OCI-M1 (cell line): ENCODE data around the gene RGMA.

Experiments used
- DNase-seq: peaks from one replicate; lab custom pipeline; 2025; lab: John Stamatoyannopoulos, UW

Gene RGMA

GRCh38 chr15:93091465-93091864, 2.5 kb upstream of the RGMA start:
- DNase-seq = no peak

GRCh38 chr15:93089727-93090305, 805 bp upstream of the RGMA start:
- no peak for DNase-seq

DNA sequence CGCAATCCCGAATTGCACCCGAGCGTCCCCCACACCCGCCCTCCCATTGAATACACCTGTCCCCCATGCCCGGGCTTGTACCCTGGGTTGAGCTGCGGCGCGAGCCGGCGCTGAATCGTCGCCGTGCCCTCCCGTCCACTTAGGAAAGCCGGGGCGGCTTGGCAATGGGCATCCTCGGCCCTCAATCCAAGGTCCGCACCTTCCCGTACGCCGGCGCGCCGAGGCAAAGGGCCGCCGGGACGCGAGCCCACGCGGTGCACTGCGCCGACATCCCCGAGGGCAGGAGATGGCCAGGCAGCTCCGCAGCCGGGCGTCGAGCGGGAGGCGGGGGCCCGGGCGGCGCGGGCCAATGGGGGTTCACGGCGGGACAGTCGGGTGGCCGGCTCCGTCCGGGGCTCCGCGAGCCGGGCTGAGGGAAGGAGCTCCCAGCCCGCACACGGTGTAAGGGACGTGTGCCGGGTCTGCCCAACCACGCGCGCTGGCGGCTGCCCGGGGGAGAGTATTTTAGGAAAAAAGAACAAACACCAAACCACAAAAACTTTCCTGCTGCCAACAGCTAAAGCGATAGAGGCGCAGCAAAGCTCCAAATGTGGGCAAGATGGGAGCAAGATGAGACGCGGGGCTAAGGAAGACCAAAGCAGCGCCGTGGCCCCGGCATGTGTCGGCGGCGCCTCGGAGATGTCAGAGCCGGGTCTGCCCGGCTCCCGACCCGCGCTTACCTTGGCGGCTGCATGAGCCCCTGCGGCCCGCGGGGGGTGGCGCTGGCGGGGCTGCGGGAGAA, 621 bp downstream of the RGMA start:
- no peak for DNase-seq

GRCh38 chr15:93087825-93088199, 1.2 kb downstream of the RGMA start:
- peak; percentile 64 for DNase-seq

DNA sequence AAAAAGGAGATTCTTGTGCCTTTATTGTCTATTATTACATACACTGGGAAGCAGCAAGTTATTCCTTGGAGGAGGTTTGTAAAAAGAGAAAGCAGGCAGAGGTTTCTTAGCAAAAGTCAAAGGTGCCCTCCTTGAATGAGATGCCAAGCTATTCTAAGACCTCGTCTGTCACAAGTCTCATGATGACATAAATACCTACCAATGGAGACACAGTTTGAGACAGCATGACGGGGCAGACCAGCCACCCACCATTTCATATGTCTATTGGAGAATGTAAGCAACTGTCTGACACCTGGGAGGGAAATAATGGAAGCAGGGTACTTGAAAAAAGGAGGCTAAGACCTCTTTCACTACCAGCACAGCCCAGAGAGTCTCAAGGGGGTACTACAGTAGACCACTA, 2.2 kb downstream of the RGMA start:
- no peak for DNase-seq

DNA sequence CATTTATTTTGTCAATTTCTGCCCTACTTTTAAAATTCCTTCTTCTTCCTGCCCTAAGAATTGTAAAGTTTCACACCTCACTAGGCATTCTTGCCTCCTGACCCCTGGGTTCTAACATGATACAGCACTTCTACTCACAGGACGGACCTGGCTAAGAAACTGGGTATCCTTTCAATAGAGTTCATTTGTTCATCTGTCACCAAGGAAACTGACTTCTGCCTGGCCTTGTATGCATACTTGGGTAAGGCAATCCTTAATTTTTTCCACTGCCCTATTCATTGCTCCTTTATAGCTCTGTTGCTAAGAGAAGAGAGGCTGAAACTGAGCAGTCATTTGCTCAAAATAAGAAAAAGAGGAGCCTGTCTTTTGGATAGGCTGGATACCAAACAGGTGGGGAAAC, 3.3 kb downstream of the RGMA start:
- DNase-seq = no peak

- no peak for DNase-seq
Measured at GRCh38 chr15:93082861-93083260, 6.2 kb downstream of the RGMA start.

DNA sequence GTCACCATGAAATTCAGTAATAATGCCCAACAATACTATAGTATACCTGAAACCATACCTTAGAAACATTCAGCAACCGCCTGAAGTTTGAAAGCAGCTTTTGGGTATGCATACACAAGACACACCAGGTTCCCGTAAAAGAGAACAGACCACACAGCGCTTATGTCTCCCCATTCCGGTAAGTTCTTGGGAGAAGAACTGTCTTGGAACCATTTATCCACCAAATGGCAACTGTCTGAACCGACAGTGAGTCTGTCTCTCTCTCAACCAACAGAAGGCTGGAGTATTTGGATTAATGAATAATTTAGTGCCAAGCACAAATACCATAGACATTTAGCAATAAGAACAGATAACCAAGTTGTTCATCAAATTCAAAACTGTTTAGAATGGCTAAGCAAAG, 7.6 kb downstream of the RGMA start:
- DNase-seq = no peak

DNA sequence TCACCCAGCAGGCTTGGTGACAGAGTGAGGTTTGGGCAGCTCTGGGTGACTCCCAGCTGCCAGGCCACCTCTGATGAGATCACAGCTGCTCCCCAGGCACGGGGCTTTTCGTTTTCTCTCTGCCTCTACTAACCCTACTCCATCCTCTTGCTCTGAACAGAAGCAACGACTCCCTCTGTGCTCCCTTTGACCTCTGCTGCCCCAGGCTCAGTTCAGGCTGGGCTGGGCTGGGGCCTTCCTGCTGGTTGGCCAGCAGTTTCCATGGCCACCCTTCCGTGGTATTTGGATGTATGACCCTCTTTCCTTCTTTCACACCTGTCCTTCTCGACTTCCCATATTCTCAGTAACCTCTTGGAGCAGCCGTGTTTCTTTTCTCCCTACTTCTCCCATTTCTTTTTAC, 8.6 kb downstream of the RGMA start:
- DNase-seq = no peak

DNA sequence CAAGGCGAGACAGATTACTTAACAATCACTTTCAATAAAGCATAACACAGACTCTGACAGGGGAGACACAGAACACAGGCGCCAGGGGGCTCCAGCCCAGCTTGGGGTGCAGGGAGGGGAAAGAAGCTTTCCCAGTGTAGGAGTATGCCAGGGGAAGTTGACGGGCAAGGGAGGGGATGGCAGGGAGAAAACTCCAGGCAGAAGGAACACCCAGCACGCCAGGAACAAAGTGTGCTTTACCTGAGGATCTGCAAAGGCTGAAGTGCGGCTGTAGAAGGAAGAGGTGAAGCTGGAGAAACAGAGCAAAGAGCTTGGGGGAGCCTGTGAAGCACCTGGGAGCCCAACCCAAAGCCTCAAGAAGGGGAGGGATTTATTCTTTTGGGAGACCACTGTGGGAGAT, 12.1 kb downstream of the RGMA start:
- no peak for DNase-seq

DNA sequence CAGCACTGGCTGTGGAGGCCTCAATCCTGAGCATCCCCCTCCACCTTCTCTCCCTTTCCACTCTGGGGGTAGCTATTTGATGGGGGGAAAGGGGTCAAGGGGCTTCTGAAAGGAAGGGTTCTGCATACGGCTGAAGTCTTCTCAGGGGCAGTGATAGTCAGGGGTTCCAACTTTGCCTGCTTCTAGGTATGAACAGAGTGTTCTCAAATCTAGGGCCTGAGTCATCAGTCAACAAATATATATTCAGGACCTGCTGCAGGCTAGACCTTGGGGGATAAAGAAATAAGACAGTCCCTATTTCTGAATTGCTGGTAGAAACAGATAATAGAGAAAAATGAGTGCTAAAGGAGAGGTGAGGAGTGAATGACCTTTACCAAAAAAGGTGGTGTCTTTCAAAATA, 12.8 kb downstream of the RGMA start:
- no peak for DNase-seq

GRCh38 chr15:93074599-93074998, 14.4 kb downstream of the RGMA start:
- no peak for DNase-seq

DNA sequence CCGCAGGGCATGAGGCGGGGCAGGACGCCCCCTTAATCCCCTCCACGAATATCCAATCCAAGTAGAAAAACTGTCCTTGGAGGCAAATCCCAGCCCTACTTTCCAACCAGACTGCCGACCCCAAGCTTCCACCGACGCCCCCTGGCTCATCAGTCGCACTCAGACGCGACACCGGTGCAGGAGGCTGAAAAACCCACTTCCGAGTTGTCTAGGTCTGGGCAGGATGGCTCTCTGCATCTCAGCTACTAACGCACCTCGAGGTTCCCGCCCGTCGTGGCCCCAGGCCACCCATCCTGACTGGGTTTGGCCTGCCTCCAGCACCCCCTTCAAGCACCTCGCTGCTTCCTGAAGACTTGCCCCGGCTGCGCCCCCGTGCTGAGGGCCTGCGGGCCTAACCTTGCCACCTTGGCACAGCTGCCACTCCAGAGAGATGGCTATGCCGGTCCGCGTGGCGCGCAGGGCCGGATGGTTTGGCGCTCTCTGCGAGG, 15.5 kb downstream of the RGMA start:
- DNase-seq = no peak

GRCh38 chr15:93072411-93073394, 16.3 kb downstream of the RGMA start:
- no peak for DNase-seq

- DNase-seq = no peak
Measured at GRCh38 chr15:93072011-93072410, 17.0 kb downstream of the RGMA start.

DNA sequence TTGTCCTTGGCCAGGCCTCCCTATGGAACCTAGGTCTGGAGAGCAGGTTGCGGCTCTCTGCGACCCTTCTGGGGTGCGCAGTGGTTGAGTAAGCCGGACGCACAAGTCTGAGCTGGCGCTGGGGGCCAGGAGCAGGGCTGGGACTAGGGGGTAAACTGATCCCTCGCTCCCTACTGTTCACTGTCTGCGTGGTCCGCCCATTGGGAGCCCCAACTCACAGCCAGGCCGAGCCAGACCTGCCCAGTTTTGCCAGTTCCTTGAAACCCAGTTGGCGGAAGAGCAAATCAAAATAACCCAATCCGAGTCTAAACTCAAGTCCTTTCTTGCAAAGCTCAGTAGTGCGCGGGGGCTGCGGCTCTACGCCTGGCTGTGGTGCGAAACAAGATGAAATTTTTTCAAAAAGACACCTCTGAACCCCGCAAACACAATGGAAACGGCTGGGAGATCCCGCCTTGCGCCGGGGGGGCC, 17.5 kb downstream of the RGMA start:
- DNase-seq = no peak

GRCh38 chr15:93070551-93071296, 18.3 kb downstream of the RGMA start:
- no peak for DNase-seq

DNA sequence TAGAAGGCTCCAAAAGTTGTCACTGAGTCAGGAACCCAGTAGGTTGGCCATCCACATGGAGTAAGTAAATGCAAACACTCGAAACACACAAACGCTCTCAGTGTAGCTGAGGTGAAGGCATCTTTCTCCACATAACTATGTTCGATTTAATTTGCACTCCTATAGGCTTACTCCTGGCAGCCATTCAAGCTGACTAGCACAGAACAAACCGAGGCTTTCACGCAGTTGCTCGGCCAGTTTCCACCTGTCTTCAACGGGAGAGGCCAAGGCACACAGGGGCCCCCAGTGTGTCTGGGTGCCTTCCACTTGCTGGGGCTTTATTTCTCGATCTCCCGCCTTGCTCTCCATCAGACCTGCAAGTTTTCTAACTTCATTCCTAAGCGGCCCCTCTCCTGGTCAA, 18.9 kb downstream of the RGMA start:
- DNase-seq = no peak

- no peak for DNase-seq
Measured at GRCh38 chr15:93068581-93069199, 20.3 kb downstream of the RGMA start.

DNA sequence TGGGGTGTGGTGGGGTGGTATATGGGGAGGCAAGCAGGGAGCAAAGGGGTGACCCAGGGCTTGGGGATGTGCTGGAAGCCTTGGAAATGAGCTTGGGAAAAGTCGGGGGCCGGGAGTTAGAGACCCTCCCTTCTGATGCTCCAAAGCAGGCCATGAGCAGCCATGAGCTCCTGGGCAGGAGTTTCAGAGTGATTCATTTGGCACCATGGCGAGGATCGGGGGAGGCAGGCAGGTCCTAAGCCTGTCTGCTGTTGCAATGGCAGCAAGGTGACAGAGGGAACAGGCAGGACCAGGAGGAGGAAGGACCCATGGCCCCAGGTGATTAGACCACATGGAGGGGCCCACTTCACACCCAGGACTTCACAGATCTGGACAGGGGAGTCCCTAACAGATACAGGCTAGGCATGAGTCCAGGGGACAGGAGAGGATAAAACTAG, 21.3 kb downstream of the RGMA start:
- DNase-seq = no peak
